ENCODE data around the gene LDLRAD3.
"Not testable (repeated sequence)": the region's sequence is repeated elsewhere in the genome, so short reads cannot be mapped to it uniquely, and the experiment has no call there.

Gene LDLRAD3

GRCh38 chr11:36186340-36187175 lies 242.7 kb downstream of the LDLRAD3 start:
- DNase-seq = no peak

DNA sequence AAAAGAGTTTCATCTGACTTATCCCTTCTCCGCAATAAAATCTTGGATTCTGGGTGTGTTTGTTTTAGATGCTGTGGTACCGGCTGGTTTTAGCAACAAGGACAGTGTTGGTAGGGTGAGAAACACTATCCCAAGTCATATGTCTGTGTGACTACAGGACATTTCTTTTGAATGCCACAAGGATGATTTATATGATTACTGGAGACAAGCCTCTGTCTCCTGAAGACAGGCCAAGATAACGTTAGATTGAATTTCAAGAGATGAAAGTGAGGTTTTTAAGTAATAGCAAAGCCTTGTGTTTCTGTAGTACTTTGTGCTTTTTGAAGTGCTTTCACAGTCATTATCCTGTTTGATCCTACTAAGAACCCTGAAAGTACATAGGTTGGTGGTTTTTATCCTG lies 243.8 kb downstream of the LDLRAD3 start:
- no peak for DNase-seq

DNA sequence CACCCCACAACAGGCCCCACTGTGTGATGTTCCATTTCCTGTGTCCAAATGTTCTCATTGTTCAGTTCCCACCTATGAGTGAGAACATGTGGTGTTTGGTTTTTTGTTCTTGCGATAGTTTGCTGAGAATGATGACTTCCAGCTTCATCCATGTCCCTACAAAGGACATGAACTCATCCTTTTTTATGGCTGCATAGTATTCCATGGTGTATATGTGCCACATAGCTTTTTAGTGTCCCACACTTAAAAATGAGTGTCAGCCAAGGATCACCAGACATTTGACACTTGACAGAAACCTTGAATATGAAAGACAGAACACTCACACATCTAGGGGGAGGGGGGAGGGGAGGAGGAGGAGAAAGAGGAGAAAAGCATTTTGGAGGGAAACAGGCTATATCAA lies 245.9 kb downstream of the LDLRAD3 start:
- DNase-seq = not testable (repeated sequence)

- no peak for DNase-seq
Measured at GRCh38 chr11:36191941-36192340, 248.1 kb downstream of the LDLRAD3 start.

DNA sequence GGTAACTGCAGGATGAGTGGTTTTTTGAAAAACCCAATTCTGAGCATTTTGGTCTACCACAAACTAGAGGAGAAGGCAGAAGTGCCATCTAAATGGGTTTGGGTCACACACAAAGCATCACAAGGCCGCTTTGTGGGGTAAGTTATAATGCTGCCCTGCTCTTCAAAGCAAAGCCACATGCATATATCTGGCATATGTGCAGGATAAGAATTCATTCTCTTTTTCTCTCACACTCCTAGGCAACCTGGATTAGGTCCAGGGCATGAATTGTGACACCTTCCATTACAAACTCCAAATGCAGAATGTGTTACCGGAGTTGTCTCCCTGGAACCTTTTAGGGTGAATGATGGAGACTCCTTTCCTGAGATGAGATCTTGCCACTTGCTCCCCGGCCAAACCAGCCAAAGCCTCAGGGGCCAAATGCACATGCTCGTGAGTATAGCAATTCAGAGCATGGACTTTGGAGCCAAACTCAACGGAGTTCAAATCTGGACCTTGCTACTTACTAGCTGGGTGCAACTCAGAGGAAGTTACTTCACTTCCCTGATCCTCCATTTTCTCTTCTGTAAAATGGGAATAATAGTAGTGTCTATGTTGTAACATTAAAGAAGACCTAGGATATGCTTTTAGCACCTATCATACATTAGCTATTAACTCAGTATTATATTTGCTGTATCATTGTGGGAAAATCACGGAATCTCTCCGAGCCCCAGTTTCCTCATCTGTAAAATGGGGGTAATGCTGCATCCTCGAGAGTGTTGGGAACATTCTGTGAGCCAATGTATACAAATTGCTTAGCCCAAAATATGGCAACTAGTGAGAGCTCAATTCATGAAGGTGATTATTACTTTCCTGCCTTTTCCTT lies 248.8 kb downstream of the LDLRAD3 start:
- no peak for DNase-seq

DNA sequence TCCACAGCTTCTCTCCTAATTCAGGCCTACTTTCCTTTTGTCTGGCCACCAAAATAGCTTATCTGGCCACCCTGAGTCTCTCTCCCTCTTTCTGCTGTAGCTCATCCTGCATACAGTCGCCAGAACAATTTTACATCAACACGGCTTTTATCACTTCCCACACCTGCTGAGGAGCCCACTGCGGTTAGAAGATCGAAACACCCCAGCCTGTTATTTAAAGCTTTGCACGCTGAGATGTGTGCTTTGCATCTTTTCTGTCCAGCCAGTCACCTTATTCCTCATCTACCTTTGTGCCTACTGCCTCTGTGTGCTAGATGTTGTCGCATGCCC lies 249.4 kb downstream of the LDLRAD3 start:
- no peak for DNase-seq

GRCh38 chr11:36193721-36194120 lies 249.9 kb downstream of the LDLRAD3 start:
- no peak for DNase-seq

DNA sequence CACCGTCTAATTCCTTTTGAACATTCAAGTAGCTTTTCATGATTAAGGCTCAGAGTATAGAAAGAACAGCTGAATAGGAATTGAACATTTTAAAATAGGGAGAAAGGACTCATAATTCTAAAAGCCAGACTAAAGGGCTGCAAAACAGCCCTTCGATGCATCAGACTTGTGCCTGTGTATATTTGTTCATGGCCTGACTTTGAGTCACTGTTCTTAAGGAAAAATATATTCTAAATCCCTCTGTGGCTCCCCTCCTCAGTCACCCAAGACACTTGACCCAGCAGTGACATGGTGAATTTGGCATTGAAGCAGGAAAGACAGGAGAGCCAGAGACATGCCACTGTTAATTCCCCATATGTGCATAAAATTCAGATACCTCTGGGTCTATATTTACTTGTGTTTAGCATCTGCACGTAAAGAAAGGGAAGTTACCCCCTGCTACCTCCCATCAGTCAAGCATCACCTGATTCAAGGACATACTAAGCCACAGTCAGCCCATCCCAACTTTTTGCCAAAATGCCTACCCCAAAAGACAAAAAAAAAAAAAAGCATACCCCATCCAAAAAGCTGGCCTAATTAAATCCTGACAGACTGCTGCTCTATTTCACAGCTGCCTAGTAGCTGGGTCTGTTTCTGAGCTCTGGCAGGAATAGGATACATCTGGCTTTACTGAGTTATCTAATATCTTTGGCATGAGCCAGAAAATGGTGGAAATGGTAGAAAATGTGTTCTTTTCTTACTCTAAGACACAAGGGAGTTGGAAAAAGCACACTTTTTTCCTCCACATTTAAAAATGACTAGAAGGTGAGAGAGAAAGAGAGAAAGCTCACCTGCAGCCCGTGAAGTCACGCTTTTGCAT lies 251.9 kb downstream of the LDLRAD3 start:
- DNase-seq = no peak

DNA sequence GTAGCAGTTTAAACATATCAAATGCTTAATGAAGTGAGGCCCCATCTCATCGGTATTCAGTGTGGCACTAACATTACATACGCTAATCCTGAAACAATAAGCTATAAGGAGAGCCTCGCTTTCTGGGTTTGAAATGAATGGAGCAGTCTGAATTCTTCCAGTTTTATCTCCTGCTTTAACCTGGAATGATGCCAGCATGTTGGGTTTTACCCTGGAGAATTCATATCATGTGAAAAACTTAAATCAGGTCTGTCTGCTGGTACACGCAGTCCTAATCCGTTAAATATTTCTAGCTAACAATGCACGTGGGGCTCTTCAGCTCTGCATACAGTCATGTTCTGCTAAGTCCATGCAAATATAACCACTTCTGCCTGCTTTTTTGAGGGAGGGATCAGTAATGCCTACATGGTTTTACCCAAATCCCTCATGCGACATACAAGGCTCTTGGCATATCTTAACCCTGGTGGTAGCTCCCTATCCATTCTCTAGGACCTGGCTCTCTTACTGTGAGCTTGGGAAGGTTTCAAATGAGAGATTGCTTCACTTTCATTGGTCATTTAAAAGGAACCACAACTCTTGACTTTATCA lies 252.6 kb downstream of the LDLRAD3 start:
- no peak for DNase-seq

- no peak for DNase-seq
Measured at GRCh38 chr11:36201411-36201810, 257.5 kb downstream of the LDLRAD3 start.

DNA sequence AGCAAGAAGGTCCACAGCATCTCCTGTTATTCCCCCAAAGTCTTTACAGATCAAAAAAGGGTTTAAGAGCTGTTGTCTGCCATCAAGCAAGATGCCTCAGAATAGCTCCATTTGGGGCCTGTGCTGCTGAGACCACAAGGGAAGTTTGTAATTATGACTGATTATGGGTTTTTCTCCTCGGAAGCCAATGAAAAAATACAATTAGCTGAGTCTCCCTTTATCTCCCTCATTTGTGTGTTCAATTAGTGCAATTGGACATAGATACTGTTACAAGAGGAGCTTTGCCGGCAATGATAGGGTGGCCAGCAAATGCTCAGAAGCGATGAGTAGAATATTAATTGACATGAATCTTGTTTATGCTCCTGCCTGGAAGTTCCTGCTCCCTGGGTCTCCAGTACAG lies 261.7 kb downstream of the LDLRAD3 start:
- DNase-seq = no peak

- DNase-seq = no peak
Measured at GRCh38 chr11:36210529-36210928, 266.7 kb downstream of the LDLRAD3 start.

GRCh38 chr11:36211761-36212430 lies 268.0 kb downstream of the LDLRAD3 start:
- DNase-seq = no peak

DNA sequence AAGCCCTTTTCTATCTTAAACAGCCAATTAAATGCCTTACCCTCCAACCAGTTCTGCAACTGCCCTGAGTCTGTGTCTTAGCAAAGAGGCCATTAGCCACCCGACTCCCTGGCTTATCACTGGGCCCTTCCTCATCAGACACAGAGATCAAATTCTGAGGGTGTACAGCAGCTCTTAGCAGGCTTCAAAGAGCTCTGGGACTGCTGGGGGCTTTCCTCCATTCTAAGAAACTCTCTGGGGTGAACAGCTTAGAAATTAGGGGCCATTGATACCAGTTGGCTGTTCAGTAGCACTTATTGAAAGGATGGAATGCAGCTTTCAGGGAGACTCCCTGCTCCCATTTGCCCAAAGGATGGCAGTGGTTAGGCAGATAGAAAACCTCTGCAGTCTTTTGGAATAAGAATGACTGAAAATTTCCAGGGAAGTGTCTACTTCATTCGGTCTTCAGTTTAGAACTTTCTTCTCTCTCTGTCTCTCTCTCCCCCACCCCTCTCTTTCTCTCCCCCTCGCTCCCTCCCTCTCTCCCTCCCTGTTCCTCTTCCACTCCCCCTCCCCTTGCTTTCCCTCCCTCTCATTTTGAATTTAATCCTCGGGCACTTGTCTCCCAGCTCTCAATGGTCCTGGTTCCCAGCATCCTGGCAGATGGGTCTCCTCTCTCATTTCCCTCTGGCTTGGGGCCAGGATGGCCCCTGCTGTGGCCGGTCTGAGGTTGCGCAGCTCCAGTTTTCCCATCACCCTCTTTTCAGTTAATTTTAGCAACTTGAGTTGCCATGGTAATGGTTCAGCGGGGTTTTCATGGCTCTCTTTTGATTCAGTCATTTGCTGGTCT lies 268.9 kb downstream of the LDLRAD3 start:
- no peak for DNase-seq

DNA sequence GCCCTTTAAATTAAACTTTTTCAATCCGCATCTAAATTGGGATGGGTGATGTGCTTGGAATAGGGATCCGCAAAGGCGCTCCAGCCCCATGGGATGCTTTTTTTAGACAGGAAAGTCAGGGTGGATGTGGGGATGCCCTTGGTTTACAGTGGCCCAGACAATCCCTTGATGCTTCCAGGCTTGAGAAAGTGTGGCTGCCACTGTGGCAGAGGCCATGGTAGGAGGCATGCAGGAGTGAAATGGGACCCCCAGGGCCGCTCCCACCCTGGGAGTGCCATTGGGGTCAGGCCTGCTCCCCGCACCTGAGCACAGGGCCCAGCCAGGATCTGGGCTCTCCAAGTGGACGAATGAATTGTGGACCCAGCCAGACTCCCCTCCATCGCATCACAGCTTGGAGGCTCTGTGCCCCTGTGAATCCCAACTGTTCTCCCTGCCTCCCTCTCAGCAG lies 269.6 kb downstream of the LDLRAD3 start:
- DNase-seq = no peak

DNA sequence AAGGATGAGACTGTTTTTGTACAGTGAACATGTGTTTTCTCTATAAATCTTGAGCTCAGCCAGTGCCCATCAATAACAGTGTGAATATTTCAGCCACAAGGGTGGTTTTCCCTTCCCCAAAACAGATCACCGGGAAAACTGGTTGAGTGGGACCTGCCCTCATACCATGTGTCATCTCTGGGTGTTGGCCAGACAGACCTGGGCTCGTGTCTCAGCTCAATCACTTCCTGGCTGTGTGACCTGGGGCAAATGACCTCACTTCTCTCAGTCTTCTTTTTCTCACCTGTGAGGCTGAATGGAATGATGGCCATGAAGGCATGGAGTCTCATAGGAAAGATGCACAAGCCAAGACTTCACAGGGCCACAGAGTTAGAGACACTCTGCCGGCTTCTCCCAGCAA lies 270.6 kb downstream of the LDLRAD3 start:
- no peak for DNase-seq

GRCh38 chr11:36214976-36215692 lies 271.3 kb downstream of the LDLRAD3 start:
- no peak for DNase-seq

DNA sequence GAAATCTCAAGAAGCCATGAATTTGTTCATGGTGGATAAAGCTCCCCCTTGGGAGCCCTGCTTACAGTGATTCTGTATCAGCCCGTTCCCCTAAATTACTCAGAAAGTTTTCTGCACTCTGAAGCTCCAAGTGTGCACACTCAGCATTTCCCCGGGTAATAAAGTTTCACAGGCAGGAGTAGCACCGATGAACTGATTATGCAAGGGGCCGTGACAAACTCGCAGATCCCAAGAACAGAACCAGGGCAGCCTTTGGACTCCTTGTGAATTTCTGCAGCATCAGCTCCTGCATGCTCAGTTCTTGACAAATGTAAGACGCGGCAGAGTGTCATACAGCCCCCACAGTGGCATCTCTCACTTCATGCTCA lies 271.8 kb downstream of the LDLRAD3 start:
- DNase-seq = no peak

- no peak for DNase-seq
Measured at GRCh38 chr11:36216061-36216615, 272.3 kb downstream of the LDLRAD3 start.

DNA sequence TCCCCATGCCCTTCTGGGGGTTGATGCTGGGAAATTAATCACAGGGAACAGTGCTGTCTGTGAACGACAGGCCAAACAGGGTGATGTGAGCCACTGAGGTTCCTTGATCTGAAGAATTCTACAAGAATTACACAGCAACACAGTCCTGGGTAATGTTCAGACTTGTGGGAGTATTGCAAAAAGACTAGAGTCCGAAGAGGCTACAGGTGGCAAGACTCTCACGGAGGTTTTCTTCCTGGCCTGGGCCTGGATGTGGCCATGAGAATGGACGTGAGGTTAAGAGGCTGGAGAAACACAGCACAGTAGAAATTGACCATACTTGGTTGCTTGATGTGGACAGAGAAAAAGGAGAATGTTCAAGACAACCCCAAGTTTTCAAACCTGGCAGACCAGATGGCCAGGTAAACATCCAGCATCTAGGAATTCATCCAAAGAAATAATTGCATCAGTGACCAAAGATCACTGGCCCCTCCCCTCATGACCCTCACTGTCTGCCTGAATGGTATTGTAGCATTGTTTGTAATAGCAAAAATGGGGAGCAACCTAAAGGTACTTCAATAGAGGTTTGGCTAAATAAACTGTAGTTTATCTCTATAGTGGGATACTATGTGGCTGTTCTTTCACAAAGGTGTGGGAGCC lies 274.5 kb downstream of the LDLRAD3 start:
- no peak for DNase-seq

Data from SHP77 (cell line).